Peyer's patch (tissue), 4 donors: ENCODE measurements around the gene TDP1. TPM values are rescaled to one million over a fixed set of nuclear protein-coding genes. Genes with fewer than 3 reads are reported as not detected.

Experiments used
- DNase-seq, 3 donors: peaks; one replicate each; pipeline ENCODE4 v3.0.0-alpha.2; 2017 to 2019
- H3K27ac ChIP-seq, 4 donors: fragments of 200-600 bp; sonication (generic); one replicate each; pipeline ENCODE4 v1.5.1; 2016 to 2019
- H3K27me3 ChIP-seq, 2 donors: fragments of 200-600 bp; sonication (generic); one replicate each; pipeline ENCODE4 v1.5.1; 2019
- H3K36me3 ChIP-seq, 3 donors: fragments of 200-600 bp; sonication (generic); one replicate each; pipeline ENCODE4 v1.5.1; 2016 to 2019
- H3K4me1 ChIP-seq, 4 donors: fragments of 200-600 bp; sonication (generic); one replicate each; pipeline ENCODE4 v1.5.1; 2016 to 2019
- H3K4me3 ChIP-seq, 4 donors: fragments of 200-600 bp; sonication (generic); 1 replicate in 3 of 4; 2 replicates in 1 of 4; pipeline ENCODE4 v1.5.1; 2016 to 2019; ENCODE audit warnings: mild to moderate bottlenecking in 1 of 4
- H3K9me3 ChIP-seq, 4 donors: fragments of 200-600 bp; sonication (generic); one replicate each; pipeline ENCODE4 v1.5.1; 2016 to 2019; ENCODE audit warnings: mild to moderate bottlenecking in 1 of 4
- CTCF ChIP-seq, 6 experiments: fragments of 450-650 bp in 4 of 6; fragments of 200-600 bp in 2 of 6; sonication (generic) in 1 of 6; IDR thresholded peaks; one replicate each; pipeline ENCODE4 v1.5.1; 2017 to 2019; ENCODE audit warnings: antibody characterized with exemption in 6 of 6, mild to moderate bottlenecking in 3 of 6, moderate library complexity in 1 of 6
- POLR2A ChIP-seq, 2 donors: fragments of 450-650 bp; IDR thresholded peaks; one replicate each; pipeline ENCODE4 v1.5.1; 2017; ENCODE audit warnings: antibody characterized with exemption in 2 of 2, mild to moderate bottlenecking in 2 of 2, moderate library complexity in 2 of 2
- total RNA-seq, 4 donors: library from RNA; depleted of rRNA; stranded (reverse); fragments of >200 nt; gene quantifications; one replicate each; pipeline ENCODE4 v1.1.0, GENCODE V29; 2016

Gene TDP1
- total RNA-seq, 4 donors from 2014 or later: 9.5 to 44.6 (median 15.5) TPM

DNA sequence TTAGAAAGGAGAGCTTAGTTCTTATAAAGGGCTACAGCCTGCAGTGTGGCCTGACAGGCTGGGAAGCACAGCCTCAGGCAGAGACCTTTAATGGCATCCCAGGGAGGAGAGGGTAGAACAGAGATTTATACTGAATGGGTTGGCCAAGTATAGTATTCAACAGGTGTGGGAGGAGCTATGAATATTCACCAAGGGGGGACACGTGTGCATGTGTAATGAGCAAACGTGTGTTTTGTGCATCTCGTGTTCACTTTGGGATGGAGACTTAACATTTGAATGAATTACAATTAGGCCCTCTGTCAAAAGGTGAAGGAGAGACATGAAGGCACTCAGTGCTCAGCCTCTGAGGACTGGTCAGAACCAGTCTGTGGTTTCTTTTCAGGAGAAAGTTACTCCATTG is 5.2 kb downstream of the TDP1 start:
- H3K9me3 ChIP-seq: no peaks in the 10 kb centered on the region
- TF ChIP-seq POLR2A (IDR thresholded peaks at IDR 0.05) (no peak), CTCF (IDR thresholded peaks at IDR 0.05) (no peak)
- no peak overlapping the region for H3K4me3 ChIP-seq
- no peak overlapping the region for H3K27ac ChIP-seq
- no peak for DNase-seq
- H3K27me3 ChIP-seq: no peaks in the 10 kb centered on the region
- peaks cover 0 to 15% (median 4%) of the 10 kb centered on the region in 4 donors for H3K4me1 ChIP-seq
- peaks cover 0 to 14% (median 0%) of the 10 kb centered on the region in 3 donors for H3K36me3 ChIP-seq

DNA sequence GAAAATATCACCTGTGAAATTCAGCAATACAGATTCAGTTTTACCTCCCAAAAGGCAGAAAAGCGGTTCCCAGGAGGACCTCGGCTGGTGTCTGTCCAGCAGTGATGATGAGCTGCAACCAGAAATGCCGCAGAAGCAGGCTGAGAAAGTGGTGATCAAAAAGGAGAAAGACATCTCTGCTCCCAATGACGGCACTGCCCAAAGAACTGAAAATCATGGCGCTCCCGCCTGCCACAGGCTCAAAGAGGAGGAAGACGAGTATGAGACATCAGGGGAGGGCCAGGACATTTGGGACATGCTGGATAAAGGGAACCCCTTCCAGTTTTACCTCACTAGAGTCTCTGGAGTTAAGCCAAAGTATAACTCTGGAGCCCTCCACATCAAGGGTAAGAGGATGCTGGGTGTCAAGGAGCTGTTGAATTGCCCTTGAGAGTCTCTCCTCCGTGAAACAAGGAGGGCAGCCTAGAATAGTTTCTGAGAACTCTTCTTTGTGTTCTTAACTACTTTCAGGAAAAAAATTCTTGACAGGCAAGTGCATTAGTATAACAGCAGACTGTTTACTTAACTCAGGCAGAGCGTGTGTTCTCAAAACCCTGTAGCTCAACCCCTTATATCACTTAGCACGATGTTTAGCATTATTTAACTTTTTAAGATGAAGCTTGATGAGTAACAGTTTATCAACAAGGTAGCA is 7.7 kb downstream of the TDP1 start:
- TF ChIP-seq CTCF (IDR thresholded peaks at IDR 0.05) (no peak), POLR2A (IDR thresholded peaks at IDR 0.05) (no peak)
- peaks cover 0 to 28% (median 0%) of the 10 kb centered on the region in 3 donors for H3K36me3 ChIP-seq
- no peaks in the 10 kb centered on the region for H3K4me1 ChIP-seq
- H3K27ac ChIP-seq: no peak overlapping the region
- H3K9me3 ChIP-seq: no peaks in the 10 kb centered on the region
- no peaks in the 10 kb centered on the region for H3K27me3 ChIP-seq
- H3K4me3 ChIP-seq: no peak overlapping the region
- no peak for DNase-seq

- no peak overlapping the region for H3K4me3 ChIP-seq
- H3K9me3 ChIP-seq: no peaks in the 10 kb centered on the region
- TF ChIP-seq CTCF (IDR thresholded peaks at IDR 0.05) (no peak), POLR2A (IDR thresholded peaks at IDR 0.05) (no peak)
- H3K4me1 ChIP-seq: no peaks in the 10 kb centered on the region
- DNase-seq: no peak
- H3K27me3 ChIP-seq: no peaks in the 10 kb centered on the region
- peaks cover 0 to 39% (median 0%) of the 10 kb centered on the region in 3 donors for H3K36me3 ChIP-seq
- H3K27ac ChIP-seq: no peak overlapping the region
These were observed 10.1 kb downstream of the TDP1 start for GRCh38 chr14:89965839-89966238.

GRCh38 chr14:89973234-89973823 is 17.6 kb downstream of the TDP1 start:
- no peaks in the 10 kb centered on the region for H3K4me1 ChIP-seq
- H3K27me3 ChIP-seq: no peaks in the 10 kb centered on the region
- H3K9me3 ChIP-seq: no peaks in the 10 kb centered on the region
- TF ChIP-seq CTCF (IDR thresholded peaks at IDR 0.05) (peak; percentile 21 to 81 (median 75)), POLR2A (IDR thresholded peaks at IDR 0.05) (no peak)
- H3K36me3 ChIP-seq: peaks cover 0 to 38% (median 0%) of the 10 kb centered on the region in 3 donors
- H3K27ac ChIP-seq: no peak overlapping the region
- peak; percentile 26 to 85 (median 63) for DNase-seq
- H3K4me3 ChIP-seq: no peak overlapping the region

DNA sequence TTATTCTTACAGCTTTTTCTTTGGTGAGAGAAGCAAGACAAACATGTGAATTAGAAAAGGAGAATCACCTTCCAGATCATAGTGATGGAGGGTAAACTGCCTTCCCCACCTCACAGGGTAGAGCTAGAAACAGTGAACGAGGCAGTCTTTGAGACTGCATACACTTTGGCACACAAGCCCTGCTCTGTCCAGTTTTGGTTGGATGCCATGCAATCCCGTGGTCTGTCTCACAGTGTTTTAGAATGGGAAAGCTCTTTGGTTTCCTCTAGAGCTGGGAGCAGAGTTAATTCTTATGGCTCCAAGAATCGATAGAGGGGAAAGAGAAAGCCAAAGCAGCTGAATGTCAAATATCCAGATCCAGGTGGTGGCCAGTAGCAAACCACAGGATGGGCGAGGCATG is 21.9 kb downstream of the TDP1 start:
- DNase-seq: no peak
- Histone ChIP-seq H3K27ac (no peak overlapping the region), H3K9me3 (no peaks in the 10 kb centered on the region), H3K4me1 (no peaks in the 10 kb centered on the region), H3K4me3 (no peak overlapping the region), H3K27me3 (no peaks in the 10 kb centered on the region), H3K36me3 (peaks cover 0 to 31% (median 0%) of the 10 kb centered on the region in 3 donors)
- TF ChIP-seq CTCF (IDR thresholded peaks at IDR 0.05) (no peak), POLR2A (IDR thresholded peaks at IDR 0.05) (no peak)
